Thyroid gland (tissue), 4 donors: ENCODE data around the gene NFYA.

ENCODE experiments used
- POLR2A ChIP-seq, 2 donors: fragments of 450-650 bp; IDR thresholded peaks; one replicate each; pipeline ENCODE4 v1.6.1; 2017; ENCODE audit warnings: antibody characterized with exemption in 2 of 2, mild to moderate bottlenecking in 2 of 2, moderate library complexity in 1 of 2
- TF ChIP-seq, protein P1 (sequence below), 6 experiments: fragments of 200-600 bp in 3 of 6; fragments of 450-650 bp in 3 of 6; sonication (generic) in 3 of 6; IDR thresholded peaks; one replicate each; pipeline ENCODE4 v1.5.1; 2016 to 2019; ENCODE audit warnings: antibody characterized with exemption in 6 of 6, mild to moderate bottlenecking in 2 of 6, inconsistent platforms in 1 of 6, moderate library complexity in 1 of 6

GRCh38 chr6:41135062-41135832 is 62.5 kb downstream of the NFYA start:
- TF ChIP-seq, protein P1, sequence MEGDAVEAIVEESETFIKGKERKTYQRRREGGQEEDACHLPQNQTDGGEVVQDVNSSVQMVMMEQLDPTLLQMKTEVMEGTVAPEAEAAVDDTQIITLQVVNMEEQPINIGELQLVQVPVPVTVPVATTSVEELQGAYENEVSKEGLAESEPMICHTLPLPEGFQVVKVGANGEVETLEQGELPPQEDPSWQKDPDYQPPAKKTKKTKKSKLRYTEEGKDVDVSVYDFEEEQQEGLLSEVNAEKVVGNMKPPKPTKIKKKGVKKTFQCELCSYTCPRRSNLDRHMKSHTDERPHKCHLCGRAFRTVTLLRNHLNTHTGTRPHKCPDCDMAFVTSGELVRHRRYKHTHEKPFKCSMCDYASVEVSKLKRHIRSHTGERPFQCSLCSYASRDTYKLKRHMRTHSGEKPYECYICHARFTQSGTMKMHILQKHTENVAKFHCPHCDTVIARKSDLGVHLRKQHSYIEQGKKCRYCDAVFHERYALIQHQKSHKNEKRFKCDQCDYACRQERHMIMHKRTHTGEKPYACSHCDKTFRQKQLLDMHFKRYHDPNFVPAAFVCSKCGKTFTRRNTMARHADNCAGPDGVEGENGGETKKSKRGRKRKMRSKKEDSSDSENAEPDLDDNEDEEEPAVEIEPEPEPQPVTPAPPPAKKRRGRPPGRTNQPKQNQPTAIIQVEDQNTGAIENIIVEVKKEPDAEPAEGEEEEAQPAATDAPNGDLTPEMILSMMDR (IDR thresholded peaks at IDR 0.05) = no peak
- no peak for TF ChIP-seq POLR2A (IDR thresholded peaks at IDR 0.05)
